Stimulated activated CD4-positive, alpha-beta T cell treated with anti-CD3 and anti-CD28 coated beads, Interleukin-12 subunit alpha, Interleukin-12 subunit beta, amount 100 ng/mL, for 24 hours (primary cell): ENCODE results near the gene PFKFB3.

Source experiments
- DNase-seq, 2 experiments: peaks; one replicate each; pipeline ENCODE4 v3.0.0-alpha.2; 2020; ENCODE audit warnings: low read depth in 2 of 2

The PFKFB3 gene

DNA sequence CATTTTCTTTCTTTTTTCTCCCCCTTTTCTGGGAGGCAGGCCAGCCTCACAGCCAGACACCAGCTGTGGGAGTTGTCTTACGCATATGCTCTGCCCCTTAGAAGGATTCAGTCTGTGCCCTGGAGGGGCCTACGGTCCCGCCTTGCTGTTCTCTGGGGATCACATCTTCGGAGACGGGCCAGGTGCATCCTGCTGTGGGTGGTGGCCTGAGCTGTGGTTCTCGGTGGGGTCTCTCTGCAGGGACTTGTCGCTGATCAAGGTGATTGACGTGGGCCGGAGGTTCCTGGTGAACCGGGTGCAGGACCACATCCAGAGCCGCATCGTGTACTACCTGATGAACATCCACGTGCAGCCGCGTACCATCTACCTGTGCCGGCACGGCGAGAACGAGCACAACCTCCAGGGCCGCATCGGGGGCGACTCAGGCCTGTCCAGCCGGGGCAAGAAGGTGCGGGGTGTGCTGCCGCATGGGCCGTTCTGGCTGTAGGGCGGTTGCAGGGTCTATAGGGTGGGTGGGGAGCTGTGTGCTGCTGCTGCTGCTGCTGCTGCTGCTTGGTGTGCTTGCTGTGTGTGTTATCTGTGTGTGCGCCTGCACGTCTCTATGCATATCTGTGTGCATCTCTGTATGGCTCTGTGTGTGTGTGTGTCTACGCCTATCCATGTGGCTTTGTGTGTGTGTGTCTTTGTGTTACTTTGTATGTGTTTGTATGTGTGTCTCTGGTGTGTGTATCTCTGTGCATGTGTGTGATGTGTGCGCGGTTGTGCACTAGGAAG, 17.9 kb downstream of the PFKFB3 start:
- no peak for DNase-seq

DNA sequence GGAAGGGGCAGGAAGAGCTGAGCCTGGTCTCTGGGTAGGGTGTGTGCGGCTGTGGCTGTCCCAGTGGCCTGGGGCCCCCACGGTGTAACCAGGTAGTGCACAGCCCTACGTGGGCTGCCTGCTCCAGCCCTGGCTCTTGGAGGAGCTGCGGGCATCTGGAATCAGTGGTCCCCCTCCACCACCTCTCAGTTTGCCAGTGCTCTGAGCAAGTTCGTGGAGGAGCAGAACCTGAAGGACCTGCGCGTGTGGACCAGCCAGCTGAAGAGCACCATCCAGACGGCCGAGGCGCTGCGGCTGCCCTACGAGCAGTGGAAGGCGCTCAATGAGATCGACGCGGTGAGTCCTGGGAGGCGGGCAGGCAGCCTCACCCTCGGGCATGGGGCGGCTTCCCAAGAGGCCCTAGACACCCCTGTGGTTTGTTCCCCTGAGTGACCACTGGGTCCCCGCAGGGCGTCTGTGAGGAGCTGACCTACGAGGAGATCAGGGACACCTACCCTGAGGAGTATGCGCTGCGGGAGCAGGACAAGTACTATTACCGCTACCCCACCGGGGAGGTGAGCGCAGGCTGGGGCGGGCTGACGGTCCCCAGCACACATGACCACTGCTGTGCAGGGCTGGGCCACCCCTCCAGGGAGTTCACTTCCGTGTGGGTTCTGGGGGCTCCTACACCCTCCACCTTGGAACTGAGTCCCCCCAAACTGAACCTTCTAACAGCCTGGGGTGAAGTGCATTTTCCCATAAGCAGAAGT, 18.6 kb downstream of the PFKFB3 start:
- DNase-seq: no peak

DNA sequence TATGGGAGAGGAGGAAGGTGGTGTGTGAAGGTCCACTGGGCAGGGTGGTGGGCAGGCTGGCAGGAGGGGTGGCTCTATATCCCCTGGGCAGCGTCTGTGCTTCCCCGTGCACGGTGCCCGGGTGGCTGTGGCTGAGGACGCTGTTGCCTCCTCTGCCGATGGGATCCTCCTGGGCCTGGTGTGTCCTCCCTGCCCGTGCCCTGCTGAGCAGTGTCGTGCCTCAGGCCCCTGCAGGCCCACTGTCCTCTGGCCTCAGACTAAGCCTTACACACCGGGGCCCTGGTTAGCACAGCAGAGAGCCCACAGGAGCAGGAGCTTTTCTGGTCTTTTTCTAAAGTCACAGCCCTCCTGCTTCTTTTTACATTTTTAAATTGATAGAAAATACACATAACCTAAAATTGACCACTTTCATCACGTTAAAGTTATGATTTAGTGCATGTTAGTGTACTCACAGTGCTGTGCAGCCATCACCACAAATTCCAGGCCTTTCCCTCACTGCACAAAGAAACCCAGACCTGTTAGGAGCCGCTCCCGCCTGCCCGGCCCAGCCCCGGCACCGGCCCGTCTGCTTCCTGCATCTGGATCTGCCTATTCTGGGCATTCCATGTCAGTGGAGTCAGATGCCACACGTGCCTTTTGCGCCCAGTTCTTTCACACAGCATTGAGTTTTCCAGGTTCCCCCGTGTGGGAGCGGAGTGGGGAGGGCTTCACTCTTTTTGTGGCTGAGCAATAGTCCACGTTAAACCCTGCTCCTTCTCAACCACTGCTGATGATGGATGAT, 19.4 kb downstream of the PFKFB3 start:
- DNase-seq: no peak

DNA sequence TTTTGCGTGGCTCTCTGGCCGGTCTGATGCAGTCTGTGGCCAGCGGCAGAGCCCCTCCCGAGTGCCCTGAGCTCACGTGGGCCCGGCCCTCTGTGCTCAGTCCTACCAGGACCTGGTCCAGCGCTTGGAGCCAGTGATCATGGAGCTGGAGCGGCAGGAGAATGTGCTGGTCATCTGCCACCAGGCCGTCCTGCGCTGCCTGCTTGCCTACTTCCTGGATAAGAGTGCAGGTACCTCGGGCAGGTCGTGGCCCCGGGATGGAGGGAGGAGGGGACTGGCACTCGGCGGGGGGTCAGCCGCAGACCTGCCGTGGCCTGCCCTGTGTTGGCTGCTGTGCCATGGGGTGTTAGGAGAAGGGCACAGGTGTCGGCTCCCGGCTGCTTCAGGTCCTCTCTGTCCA, 20.0 kb downstream of the PFKFB3 start:
- DNase-seq: no peak

DNA sequence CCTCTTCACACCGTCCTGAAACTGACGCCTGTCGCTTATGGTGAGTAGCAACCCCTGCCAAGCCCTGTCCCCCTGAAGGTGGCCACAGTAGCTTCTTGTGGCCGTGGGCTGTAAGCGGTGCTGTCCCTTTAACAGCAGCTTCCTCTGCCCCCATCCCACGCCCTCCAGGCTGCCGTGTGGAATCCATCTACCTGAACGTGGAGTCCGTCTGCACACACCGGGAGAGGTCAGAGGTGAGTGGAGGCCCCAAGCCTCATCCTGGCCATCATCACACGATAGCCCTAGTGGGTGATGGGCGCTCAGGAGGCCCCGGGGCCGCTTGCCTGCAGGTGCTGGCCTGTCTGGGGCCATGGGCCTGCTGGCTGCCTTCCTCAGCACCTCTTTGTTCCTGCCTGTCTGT, 21.2 kb downstream of the PFKFB3 start:
- no peak for DNase-seq

DNA sequence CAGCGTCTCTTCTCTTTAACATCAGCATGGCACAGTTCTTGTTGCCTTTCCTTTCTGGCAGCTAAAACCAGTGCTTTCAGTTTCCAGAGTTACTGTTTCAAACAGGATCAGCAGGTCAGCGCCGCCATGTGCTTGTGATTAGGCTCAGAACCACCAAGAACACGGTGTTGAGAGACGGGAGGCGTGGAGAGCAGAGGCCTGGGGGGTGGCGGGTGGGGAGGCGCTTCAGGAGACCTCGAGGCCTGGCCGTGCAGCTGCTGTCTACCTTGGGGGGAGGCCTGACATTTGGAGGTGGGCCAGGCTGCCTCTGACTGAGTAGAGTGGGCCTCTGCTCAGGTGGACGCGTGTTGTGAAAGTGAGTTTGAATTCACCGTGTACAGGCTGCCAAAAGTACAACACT, 22.0 kb downstream of the PFKFB3 start:
- DNase-seq: no peak

DNA sequence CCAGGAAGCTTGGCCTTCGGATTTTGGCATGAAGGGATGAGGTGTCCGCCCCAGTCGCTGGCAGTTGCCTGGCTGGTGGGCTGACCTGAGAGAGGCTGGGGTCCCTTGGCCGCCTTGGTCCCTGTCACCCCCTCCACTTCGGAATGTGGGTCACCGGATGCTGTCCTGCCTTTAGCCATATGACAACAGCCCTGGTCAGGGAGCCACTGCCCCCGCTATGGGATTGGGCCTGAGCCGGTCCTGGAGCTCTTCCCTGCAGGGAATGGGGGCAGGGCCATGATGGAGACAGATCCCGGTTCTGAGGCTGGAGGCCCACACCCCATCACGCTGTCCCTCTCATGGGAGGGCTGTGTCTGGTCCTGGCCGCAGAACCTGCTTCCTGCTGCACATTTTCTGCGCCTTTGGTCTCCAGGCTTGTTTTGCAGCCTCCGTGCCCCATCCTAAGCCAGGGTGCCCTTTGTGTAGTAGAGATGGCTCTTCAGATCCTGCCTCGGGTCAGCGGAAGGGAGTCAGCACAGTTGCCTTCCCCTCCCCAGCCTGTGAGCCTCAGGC, 22.6 kb downstream of the PFKFB3 start:
- DNase-seq: no peak

DNA sequence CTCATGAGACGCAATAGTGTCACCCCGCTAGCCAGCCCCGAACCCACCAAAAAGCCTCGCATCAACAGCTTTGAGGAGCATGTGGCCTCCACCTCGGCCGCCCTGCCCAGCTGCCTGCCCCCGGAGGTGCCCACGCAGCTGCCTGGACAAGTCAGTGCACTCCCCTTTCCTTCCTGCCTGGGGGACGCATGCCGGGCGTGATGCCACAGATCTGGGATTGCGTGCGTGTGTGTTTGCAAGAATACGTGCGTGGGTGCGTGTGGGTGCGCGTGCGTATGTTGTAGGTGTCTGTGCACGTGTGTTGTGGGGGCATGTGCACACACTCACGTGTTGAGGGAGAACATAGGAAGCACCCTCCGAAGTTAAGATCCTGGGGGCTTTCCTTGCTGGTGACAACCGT, 23.5 kb downstream of the PFKFB3 start:
- DNase-seq: no peak

DNA sequence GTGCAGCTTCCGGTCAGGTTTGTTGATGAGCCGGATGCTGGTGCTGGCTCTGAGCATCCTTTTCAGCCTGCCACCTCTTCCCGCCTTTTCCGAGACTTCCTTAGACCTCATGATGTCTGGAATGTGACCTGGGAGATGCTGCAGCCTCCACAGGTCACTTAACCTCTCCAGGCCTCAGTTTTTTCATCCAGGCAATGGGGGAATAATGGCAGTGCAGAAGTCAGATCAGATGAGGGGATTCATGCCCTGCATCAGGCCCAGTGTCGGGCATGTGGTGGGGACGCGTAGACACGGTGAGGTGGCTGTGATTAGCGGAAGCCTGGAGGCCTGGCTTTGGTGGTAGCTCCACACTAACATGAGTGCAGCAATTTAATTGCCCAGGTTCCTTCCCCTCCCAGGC, 24.6 kb downstream of the PFKFB3 start:
- DNase-seq: no peak

DNA sequence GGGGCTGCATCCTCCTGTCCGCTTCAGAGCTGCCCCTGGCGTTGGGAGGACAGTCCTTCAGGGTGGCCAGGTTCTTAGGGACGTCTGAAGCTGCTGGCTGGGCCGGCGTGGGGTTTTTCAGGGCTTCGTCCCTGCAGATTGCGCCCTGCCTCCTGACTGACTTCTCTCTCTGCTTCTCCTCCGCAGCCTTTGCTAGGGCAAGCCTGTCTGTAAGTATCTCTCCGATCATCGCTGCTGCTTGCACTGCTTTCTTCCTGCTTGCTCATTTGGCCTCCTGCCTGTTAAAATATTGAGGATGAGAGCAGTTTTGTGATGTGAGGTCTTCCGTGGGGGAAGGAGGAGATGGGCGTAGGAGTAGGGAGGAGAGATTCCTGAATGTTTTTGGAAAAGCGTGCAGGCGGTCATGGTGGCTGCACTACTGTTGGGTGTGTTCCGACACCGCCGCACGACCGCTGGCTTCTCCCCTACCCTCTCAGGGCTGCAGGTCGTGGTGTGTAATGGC, 25.3 kb downstream of the PFKFB3 start:
- DNase-seq: no peak

DNA sequence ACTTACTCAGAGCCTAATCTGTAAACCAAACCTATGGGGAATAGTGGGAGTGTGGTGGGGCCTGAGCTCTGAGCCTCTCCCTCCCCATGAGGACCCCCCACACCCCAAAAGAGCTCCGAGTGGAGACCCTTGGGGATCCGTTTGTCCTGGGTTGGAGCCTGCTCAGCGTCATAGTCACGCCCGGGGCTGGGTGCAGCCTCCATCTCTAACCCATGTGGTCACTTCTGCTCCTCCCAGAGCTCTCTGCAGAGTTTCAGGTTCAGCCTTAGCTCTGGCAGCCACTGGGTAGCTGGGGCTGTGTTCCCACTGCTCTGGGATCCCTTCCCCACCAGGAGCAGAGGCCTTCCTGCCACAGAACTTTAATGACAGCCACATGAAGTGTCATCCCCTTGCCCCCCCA, 25.9 kb downstream of the PFKFB3 start:
- DNase-seq: no peak

DNA sequence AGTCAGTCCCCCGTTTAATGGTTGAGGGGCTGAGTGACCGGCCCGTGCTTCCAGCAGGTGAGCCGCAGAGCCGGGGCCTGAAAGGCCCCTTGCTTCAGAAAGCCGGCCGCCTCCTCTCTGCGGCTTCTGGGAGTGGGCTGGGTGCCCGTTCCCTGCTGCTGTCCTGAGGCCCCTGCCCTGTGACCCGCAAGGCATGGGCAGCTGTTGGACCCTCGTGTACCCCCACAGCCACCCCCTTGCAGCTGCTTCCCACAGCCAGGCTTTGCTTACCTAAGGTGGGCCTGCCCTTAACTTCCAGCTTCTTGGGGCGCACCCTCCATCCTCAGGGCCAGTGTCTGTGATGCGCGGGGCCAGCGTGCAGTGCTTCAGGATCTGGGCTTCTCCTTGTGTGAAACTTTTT, 26.6 kb downstream of the PFKFB3 start:
- DNase-seq: no peak

DNA sequence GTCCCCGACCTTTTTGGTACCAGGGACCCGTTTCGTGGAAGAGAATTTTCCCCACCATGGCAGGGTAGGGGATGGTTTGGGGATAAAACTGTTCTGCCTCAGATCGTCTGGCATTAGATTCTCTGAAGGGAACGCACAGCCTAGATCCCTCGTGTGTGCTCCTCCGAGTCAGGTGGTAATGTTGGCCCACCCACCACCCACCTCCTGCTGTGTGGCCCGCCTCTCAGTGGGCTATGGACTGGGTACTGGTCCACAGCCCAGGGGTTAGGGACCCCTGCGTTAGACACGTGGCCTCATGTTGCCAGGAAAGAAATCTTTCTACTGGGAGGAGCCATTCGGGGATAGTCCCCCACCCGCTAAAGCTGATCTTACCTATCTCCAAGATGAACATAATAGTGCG, 27.0 kb downstream of the PFKFB3 start:
- DNase-seq: no peak

DNA sequence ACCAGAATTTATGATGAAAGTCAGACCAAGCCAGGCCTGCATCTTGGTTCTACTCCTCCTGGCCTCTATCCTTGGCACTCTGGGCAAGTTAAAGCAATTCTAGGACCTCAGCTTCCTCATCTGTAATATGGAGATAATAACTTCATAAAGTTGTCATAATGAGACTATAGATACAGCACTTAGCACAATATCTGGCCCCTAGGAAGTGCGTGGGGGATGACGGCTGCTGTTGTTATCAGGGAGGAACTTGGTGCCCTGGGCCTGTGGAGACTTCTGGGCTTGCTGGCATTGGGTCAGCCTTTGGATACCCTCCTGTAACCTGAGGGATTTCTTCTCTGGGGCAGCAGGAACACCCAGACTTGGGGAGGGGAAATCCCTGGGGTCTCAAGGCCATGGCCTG, 27.6 kb downstream of the PFKFB3 start:
- no peak for DNase-seq

DNA sequence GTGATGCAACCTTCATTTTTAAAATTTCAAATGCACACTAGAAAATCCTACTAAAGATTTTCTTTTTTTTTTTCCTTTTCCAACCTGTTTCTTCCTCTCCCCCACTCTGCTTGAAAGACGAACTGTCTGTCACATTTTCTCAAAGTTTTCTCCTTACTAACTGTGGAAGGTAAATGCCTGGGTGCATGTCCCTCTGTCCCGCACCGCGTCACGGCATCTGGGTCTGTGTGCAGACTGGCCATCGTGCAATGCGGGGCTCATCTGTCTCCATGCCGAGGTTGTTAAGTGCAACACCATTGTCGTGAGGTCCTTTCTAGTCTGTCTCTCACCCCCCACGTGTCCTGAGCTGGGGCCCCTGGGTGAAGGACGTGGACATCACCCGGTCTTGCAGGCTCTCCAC, 28.4 kb downstream of the PFKFB3 start:
- no peak for DNase-seq

DNA sequence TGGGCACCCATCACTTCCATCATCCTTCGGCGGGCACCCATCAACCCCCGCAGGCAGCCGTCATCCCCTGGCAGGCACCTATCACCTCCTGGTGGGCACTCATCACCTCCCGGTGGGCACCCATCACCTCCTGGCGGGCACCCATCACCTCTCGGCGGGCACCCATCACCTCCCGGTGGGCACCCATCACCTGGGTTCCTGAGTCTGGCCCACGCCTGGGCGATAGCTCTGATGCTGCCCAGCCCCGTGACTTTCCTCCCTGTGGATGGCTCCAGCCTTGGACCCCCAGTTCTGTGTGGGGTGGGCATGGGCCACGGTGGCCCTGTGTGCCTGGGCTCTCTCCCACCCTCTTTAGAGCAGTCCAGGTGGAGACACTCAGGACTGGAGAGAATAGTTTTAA, 29.0 kb downstream of the PFKFB3 start:
- no peak for DNase-seq

DNA sequence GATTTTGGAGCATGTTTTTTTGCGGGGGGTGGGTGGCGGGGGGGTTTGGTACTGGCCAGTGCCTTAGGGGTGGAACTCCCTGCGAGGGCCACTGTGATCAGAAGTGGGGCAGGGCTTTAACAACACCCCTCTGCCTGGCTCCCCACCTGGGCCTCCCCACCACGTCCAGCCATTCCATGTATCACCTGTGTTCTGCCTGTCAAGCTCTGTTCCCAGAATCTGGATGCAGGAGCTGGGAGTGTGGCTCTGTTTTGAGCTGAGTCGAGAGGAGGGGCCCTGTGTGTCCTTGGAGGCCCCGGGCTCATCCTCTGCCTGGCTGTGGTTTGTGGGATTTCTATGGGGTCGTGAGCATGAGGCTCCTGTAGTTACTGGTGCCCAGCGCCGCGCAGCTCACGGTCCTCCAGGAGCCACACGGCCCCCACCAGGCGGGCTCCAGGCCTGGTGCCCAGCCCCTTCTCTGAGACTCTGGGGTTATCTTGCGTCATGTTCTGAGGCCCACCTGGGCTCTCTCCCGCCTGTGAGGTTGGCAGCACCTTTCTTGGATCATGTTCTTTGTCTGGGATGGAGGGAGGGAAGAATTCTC, 29.6 kb downstream of the PFKFB3 start:
- DNase-seq: no peak

DNA sequence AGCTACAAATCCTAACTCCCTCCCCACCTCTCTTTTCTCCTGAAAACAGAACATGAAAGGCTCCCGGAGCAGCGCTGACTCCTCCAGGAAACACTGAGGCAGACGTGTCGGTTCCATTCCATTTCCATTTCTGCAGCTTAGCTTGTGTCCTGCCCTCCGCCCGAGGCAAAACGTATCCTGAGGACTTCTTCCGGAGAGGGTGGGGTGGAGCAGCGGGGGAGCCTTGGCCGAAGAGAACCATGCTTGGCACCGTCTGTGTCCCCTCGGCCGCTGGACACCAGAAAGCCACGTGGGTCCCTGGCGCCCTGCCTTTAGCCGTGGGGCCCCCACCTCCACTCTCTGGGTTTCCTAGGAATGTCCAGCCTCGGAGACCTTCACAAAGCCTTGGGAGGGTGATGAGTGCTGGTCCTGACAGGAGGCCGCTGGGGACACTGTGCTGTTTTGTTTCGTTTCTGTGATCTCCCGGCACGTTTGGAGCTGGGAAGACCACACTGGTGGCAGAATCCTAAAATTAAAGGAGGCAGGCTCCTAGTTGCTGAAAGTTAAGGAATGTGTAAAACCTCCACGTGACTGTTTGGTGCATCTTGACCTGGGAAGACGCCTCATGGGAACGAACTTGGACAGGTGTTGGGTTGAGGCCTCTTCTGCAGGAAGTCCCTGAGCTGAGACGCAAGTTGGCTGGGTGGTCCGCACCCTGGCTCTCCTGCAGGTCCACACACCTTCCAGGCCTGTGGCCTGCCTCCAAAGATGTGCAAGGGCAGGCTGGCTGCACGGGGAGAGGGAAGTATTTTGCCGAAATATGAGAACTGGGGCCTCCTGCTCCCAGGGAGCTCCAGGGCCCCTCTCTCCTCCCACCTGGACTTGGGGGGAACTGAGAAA, 30.4 kb downstream of the PFKFB3 start:
- no peak for DNase-seq

DNA sequence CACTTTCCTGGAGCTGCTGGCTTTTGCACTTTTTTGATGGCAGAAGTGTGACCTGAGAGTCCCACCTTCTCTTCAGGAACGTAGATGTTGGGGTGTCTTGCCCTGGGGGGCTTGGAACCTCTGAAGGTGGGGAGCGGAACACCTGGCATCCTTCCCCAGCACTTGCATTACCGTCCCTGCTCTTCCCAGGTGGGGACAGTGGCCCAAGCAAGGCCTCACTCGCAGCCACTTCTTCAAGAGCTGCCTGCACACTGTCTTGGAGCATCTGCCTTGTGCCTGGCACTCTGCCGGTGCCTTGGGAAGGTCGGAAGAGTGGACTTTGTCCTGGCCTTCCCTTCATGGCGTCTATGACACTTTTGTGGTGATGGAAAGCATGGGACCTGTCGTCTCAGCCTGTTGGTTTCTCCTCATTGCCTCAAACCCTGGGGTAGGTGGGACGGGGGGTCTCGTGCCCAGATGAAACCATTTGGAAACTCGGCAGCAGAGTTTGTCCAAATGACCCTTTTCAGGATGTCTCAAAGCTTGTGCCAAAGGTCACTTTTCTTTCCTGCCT, 31.1 kb downstream of the PFKFB3 start:
- DNase-seq: no peak

DNA sequence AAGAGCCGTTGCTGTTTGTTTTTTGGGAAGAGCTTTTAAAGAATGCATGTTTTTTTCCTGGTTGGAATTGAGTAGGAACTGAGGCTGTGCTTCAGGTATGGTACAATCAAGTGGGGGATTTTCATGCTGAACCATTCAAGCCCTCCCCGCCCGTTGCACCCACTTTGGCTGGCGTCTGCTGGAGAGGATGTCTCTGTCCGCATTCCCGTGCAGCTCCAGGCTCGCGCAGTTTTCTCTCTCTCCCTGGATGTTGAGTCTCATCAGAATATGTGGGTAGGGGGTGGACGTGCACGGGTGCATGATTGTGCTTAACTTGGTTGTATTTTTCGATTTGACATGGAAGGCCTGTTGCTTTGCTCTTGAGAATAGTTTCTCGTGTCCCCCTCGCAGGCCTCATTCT, 31.6 kb downstream of the PFKFB3 start:
- DNase-seq: no peak
